Ecto neural progenitor cell (in vitro differentiated cells): ENCODE data around the gene SFN.
A peak's percentile ranks its signal among the peaks of the same experiment; 100 is the strongest.
"Not testable (repeated sequence)": the region's sequence is repeated elsewhere in the genome, so short reads cannot be mapped to it uniquely, and the experiment has no call there.

ENCODE experiments used
- DNase-seq: peaks from one replicate; pipeline ENCODE4 v3.0.0-alpha.2; 2018; ENCODE audit warnings: low spot score

The SFN gene

DNA sequence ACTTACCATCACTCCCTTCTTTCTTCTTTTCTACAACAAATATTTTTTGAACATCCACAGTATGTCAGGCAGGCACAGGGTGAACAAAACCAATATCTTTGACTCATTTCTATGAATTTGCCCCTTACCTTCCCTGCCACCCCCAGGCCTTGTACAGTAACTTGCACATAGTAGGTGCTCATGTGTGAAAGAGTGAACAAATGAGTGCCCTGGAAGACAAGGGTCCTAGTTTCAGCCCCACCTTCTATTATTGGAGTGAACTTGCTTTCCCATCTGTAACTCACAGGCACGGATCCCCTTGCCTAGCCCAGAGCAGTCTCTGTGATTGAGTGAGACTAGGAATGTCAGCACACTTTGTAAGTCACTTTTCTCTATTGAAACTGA is 23.6 kb upstream of the SFN start:
- DNase-seq = no peak

- DNase-seq = no peak
Measured at GRCh38 chr1:26839779-26840178, 23.2 kb upstream of the SFN start.

GRCh38 chr1:26844424-26845196 is 18.3 kb upstream of the SFN start:
- no peak for DNase-seq

DNA sequence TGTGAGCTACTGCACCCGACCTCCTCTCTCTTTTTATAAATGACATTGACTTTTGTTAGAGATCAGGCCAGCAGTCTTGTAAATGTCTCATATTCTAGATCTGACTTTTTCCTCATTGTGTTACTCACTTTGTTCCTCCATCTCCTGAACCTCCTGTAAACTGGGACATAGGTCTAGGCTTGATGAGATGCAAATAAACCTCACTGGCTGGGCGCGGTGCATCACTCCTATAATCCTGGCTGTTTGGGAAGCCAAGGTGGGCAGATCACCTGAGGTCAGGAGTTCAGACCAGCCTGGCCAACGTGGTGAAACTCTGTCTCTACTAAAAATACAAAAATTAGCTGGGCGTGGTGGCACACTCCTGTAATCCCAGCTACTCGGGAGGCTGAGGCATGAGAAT is 15.1 kb upstream of the SFN start:
- not testable (repeated sequence) for DNase-seq

- DNase-seq = no peak
Measured at GRCh38 chr1:26848499-26848898, 14.4 kb upstream of the SFN start.

DNA sequence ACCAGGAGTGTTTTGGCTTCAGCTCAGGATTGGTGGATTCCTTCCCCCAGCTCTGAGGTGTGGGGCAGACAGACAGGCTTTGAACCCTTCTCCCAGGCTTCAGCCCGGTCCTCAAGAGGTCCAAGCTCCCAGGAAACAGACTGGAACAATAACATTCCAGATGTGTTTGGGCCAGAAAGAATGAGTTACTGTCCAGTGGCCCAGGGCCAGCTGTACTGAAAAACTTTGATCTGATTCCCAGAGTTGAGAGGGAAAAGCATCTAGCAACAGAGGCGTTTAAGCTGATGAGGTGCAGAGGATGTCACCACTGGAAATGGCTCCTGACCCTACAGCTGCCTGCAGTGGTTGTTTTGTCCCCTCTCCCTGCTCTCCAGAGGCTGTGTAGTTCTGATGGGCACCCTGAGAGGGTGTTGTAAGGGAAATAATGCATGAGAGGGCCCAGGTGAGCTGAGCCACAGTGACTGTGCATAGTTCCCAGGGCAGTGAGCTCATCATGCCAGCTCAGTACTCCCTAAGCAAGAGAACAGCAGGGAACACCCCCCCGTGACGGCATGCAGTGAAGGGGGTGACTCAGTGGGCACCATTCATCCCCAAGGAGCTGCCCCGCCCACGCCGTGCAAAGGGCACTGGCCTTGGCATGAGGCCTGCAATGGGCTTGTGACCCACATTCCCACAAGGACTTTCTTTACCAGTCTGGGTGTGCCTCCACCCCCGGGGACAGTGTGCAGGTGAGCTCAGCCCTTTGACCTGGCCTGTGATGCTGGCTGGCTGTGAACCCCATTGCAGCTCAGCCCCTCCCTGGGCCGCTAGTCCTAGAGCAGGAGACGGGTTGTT is 13.8 kb upstream of the SFN start:
- DNase-seq = no peak

GRCh38 chr1:26851106-26851684 is 11.8 kb upstream of the SFN start:
- DNase-seq = no peak

- no peak for DNase-seq
Measured at GRCh38 chr1:26852701-26853100, 10.2 kb upstream of the SFN start.

DNA sequence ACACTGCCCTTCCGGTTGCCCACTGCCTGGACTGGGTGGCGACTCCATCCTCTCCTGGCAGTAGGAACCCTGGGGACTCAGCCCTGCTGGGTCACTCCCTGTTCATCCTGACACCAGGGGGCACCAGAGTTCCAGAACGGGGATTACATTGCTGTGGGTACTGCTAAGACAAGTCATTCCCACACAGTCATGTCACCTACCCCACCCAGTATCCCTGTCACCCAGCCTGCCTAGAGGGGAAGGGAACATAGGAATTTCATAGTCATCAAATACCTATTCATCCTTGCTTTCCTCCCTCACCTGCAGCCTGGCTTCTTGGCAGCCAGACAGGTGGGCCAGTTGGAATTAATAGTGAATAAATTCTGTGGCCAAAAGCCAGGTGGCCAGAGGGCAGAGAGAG is 9.8 kb upstream of the SFN start:
- peak; percentile 83 for DNase-seq

DNA sequence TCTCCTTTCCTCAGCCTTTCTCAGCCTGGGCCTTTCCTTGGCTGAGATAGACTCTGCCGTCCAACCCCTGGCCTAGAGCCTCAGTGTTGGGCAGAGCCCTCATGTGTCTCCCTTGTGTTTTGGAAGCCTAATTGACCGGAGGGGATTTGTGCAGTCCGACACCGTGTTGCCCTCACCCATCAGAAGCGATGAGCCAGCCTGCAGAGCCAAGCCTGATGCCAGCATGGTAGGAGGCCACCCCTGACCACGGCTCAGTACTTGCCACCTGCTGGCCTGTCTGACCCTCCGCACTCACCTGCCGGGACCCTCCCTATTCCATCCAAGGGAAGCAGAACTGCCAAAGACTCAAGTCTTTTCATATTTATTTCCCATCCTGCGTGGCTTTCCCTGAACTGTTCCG is 9.3 kb upstream of the SFN start:
- no peak for DNase-seq

GRCh38 chr1:26854906-26855305 is 8.0 kb upstream of the SFN start:
- no peak for DNase-seq

DNA sequence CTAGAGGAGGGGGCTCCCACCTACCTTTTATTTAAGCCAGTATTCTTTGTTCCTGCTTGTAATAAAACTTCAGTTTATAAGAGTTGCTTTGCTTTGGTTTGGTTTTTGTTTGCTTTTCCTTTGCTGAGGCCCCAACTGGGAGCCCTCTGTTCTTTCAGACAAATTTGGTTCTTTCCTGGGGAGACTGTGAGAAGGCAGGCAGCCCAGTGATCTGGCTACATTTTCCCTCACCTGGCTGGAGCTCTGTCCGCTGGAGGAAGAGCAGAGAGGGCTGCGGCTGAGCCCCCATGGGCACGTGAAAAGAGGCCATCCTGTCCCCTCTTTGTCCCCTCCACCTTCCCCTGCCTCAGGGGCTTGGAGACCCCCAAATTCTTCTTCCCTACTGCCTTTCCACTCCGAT is 7.3 kb upstream of the SFN start:
- DNase-seq = no peak

GRCh38 chr1:26856181-26856580 is 6.8 kb upstream of the SFN start:
- DNase-seq = no peak

DNA sequence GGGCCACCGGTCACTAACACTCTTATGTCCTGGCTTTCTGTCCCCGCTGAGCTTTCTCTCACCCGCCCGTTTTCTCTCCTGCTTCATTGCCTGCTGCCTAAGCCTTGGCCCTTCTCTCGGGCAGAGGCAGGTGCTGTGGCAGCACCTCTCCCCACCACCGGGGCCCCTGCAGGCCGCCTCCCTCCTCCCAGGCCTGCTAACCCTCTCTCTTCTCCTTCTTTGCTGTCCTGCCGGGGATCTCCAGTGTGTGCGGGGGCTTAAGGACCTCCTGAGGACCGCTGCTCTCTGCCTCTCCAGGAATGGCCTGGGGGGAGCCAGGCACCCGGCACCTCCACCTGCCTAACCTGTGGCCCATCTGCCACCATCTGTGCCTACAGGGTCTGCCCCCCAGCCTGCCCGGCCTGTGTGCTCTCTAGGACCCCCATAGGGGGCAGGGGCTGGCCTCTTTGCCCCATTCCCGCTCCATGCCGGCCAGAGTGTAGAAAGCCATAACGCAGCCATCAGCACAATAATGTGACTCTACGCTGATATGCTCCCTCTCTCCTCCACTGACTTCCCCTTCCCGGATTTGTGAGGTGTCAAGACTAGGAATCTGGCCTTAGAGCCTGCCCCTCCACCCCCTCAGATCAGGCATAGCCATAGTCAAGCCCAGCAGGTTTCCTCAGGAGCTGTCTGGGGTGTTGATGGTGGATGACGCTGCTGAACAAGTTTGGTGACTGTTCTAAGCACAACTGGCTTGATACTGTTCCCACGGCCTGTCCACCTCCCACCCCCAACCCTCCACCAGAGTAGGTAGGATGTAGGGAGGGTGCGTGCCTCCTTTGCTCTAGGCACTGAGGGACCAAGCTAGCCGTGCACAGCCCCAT is 6.1 kb upstream of the SFN start:
- no peak for DNase-seq

DNA sequence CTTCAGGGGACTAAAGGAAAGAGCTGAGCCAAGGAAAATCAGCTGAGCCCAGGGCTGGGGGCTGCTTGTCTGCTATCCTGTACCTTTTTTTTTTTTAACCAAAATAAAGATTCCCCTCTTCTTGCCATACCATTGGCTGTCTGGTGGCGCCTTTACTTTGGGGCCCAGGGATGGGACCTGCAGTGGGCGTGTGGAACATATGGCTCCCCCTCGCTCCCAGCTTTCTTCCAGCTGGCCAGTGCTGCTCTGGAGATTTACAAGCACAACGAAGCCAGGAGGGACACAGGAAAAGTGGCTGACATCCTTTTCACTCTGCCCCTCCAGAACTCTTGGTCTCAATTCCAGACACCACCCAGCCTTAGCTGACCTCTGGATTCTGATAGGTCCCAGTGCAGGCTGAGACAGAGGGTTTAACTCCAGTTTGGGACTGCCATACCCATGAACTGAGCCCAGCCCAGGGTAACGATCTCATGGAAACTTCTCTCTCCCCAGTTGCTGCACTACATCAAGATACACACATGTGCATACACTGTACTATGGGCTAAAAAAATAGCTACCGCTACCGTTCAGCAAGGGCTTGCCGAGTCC is 5.4 kb upstream of the SFN start:
- no peak for DNase-seq

DNA sequence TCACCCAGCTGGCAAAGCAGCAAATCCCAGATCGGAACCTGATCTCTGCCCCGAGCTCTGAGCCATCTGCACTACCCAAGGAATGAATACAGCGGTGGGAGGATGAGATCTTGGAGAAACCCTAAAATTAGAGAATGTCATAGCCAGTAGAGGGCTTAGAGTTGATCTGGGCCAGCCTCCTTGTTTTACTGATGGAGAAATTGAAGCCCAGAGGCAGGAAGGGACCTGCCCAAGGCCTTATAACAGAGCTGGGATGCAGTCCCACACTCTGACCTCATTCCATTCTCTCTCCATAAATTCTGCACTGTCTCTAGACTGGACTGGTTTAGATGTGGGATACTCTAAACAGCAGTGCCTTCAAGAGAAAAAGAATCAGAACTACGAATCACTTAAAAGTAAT is 4.8 kb upstream of the SFN start:
- DNase-seq = no peak

- no peak for DNase-seq
Measured at GRCh38 chr1:26858891-26859640, 3.9 kb upstream of the SFN start.

DNA sequence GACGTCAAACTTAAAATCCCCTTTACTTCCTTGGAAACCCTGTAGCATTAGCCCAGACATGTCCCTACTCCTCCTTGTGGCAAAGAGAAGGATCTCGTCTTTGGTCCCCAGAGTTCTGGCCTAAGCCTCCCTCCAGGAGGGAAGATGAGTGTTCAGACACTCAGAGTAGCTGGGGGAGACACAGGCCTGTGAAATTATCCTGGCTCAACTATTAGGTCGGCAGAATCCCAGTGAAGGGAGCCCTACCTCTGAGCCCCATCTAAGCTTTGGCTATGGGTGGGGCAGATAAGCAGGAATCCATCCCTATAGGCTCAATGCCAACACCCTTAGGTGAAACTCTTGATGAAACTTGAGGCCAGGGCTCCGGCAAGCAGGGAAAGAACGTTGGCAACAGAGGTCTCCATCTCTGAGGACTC is 1.7 kb upstream of the SFN start:
- DNase-seq = no peak

- DNase-seq = no peak
Measured at GRCh38 chr1:26861889-26862378, 1.0 kb upstream of the SFN start.

DNA sequence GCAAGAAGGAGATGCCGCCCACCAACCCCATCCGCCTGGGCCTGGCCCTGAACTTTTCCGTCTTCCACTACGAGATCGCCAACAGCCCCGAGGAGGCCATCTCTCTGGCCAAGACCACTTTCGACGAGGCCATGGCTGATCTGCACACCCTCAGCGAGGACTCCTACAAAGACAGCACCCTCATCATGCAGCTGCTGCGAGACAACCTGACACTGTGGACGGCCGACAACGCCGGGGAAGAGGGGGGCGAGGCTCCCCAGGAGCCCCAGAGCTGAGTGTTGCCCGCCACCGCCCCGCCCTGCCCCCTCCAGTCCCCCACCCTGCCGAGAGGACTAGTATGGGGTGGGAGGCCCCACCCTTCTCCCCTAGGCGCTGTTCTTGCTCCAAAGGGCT is 732 bp downstream of the SFN start:
- DNase-seq = no peak
